ENCODE measurements around the gene RUNX1. TPM values are rescaled to one million over a fixed set of nuclear protein-coding genes. Genes with fewer than 3 reads are reported as not detected.
A peak's percentile ranks its signal among the peaks of the same experiment; 100 is the strongest.

Gene RUNX1
- total and polyA plus RNA-seq, 10 donors: 4.8 to 70.0 (median 43.6) TPM

DNA sequence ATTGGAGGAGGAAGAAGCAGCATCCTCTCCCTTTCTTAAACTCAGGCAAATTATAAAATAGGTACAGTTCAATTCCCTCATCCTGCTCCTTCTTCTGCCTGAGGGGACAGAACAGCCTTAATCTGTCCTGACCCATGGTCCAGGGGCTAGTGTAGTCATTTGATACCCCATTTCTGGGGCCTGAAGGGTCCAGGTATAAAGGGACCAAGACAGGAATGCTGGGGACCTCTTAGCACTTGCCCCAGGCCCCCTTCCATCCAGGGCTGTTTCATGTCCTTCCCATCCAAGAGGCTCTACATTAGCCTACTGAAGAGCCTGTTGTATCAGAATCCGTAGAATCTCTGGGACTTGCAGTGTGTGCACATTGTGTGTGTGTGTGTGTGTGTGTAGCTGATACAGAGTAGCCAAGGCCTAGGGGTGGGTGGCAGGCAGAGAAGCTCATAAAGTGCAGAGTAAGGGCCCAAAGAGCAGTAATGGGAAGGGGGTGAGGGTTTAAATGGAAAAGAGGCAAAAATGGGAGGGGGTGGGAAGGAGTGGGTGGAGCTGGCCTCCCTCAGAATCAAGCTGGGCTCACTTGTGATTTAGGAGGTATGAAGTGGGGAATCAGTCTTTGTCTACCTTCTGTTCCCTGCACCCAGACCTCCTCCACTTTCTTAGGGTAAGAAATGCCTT, 32.4 kb downstream of the RUNX1 start:
- TF ChIP-seq, protein P1, sequence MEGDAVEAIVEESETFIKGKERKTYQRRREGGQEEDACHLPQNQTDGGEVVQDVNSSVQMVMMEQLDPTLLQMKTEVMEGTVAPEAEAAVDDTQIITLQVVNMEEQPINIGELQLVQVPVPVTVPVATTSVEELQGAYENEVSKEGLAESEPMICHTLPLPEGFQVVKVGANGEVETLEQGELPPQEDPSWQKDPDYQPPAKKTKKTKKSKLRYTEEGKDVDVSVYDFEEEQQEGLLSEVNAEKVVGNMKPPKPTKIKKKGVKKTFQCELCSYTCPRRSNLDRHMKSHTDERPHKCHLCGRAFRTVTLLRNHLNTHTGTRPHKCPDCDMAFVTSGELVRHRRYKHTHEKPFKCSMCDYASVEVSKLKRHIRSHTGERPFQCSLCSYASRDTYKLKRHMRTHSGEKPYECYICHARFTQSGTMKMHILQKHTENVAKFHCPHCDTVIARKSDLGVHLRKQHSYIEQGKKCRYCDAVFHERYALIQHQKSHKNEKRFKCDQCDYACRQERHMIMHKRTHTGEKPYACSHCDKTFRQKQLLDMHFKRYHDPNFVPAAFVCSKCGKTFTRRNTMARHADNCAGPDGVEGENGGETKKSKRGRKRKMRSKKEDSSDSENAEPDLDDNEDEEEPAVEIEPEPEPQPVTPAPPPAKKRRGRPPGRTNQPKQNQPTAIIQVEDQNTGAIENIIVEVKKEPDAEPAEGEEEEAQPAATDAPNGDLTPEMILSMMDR (IDR thresholded peaks at IDR 0.05 in 8 of 11, conservative IDR thresholded peaks at IDR 0.05 in 3 of 11): no peak
- TF ChIP-seq POLR2A (IDR thresholded peaks at IDR 0.05) (no peak), POLR2AphosphoS5 (IDR thresholded peaks at IDR 0.05) (no peak)
- DNase-seq: no peak
- H3K36me3 ChIP-seq: peaks cover 0 to 12% (median 2%) of the 10 kb centered on the region in 6 donors
- no peaks in the 10 kb centered on the region for H3K9me3 ChIP-seq
- H3K4me3 ChIP-seq: no peak overlapping the region
- intact Hi-C loops (cut with DNase I; ENCODE audit: low total_unique reads): no loop called here
- peak overlapping the region in 1 of 8 donors; percentile 12 for H3K27ac ChIP-seq
- H3K27me3 ChIP-seq (replicated peaks in 1 of 7): no peaks in the 10 kb centered on the region
- peaks cover 0 to 72% (median 25%) of the 10 kb centered on the region in 6 donors for H3K4me1 ChIP-seq
- 81 to 100% (median 94%) methylated on average over 1 of the region's 1 CpG for WGBS, 5 donors

DNA sequence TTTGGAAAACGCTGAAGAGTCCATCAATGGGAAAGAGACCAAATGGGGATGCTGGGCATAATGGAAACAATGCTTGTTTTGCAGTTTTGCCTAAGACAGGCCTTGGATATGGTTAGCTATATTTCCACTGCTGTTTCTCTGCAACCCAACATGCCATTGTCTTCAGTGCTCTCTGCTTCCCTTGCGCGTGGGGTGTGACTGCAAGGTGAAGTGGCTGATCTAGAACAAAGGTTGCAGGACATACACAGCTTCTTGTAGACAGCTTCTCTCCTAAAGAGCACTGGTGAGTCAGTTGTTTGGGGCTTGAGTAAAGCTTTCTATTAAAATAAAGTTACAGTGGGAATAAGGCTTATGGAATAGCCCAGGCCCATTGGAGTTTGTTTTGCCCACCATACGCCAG, 33.0 kb downstream of the RUNX1 start:
- H3K4me1 ChIP-seq: peaks cover 0 to 72% (median 25%) of the 10 kb centered on the region in 6 donors

DNA sequence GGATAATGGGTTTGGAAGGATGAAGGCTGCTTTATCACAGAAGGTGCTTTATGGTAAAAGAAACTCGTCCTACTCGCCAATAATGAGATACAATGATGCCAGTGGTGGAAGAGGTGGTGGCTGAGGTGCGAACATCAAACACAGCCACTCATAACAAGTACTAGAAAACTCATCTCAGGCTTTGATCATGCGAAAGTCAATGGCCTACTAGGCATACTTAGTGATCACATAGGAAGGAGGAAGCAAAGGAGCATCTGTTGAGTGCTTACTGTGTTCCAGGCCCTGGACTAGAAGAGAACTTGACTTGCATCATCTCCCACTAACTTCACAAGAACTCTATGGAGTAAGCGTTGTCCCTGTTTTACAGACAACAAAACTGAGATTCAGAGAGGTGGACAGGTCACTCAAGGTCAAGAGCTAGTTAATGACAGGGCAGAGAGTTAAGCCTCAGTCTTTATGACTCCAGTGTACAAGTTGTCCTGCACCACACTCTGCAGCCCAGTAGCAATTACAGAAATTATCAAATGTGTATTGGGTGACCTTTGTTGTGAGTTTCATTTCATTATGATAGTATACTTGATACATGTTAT, 33.6 kb downstream of the RUNX1 start:
- DNase-seq: no peak
- Histone ChIP-seq H3K36me3 (peaks cover 0 to 10% (median 0%) of the 10 kb centered on the region in 6 donors), H3K4me1 (peaks cover 0 to 71% (median 20%) of the 10 kb centered on the region in 6 donors), H3K27me3 (replicated peaks in 1 of 7) (no peaks in the 10 kb centered on the region), H3K27ac (peak overlapping the region in 2 of 8 donors; percentile 49 to 53), H3K9me3 (no peaks in the 10 kb centered on the region), H3K4me3 (no peak overlapping the region)
- intact Hi-C loops (cut with DNase I; ENCODE audit: low total_unique reads): no loop called here
- 71 to 81% (median 77%) methylated on average over 5 of the region's 5 CpGs for WGBS, 5 donors
- TF ChIP-seq POLR2A (IDR thresholded peaks at IDR 0.05) (no peak), POLR2AphosphoS5 (IDR thresholded peaks at IDR 0.05) (no peak)
- TF ChIP-seq, protein P1 (IDR thresholded peaks at IDR 0.05 in 8 of 11, conservative IDR thresholded peaks at IDR 0.05 in 3 of 11): no peak

More for the DNA sequence above, 33.0 kb downstream of the RUNX1 start:
- Histone ChIP-seq H3K27me3 (replicated peaks in 1 of 7) (no peaks in the 10 kb centered on the region), H3K9me3 (no peaks in the 10 kb centered on the region), H3K27ac (peak overlapping the region in 2 of 8 donors; percentile 49 to 53), H3K4me3 (no peak overlapping the region), H3K36me3 (peaks cover 0 to 10% (median 0%) of the 10 kb centered on the region in 6 donors)
- TF ChIP-seq POLR2A (IDR thresholded peaks at IDR 0.05): no peak
- TF ChIP-seq POLR2AphosphoS5 (IDR thresholded peaks at IDR 0.05): no peak
- TF ChIP-seq, protein P1 (IDR thresholded peaks at IDR 0.05 in 8 of 11, conservative IDR thresholded peaks at IDR 0.05 in 3 of 11): no peak
- intact Hi-C loops (cut with DNase I; ENCODE audit: low total_unique reads): no loop called here
- WGBS, 5 donors: 87 to 96% (median 91%) methylated on average over 4 of the region's 4 CpGs
- DNase-seq: no peak

Data from spleen (tissue), 11 donors.